GM18858 (cell line): ENCODE data around the gene SLC25A42.

Experiments used
- ATAC-seq: cut with Tn5 transposase; IDR thresholded peaks from one replicate; pipeline ENCODE4 v1.9.1; 2021; ENCODE audit not compliant: unreplicated experiment

The SLC25A42 gene

DNA sequence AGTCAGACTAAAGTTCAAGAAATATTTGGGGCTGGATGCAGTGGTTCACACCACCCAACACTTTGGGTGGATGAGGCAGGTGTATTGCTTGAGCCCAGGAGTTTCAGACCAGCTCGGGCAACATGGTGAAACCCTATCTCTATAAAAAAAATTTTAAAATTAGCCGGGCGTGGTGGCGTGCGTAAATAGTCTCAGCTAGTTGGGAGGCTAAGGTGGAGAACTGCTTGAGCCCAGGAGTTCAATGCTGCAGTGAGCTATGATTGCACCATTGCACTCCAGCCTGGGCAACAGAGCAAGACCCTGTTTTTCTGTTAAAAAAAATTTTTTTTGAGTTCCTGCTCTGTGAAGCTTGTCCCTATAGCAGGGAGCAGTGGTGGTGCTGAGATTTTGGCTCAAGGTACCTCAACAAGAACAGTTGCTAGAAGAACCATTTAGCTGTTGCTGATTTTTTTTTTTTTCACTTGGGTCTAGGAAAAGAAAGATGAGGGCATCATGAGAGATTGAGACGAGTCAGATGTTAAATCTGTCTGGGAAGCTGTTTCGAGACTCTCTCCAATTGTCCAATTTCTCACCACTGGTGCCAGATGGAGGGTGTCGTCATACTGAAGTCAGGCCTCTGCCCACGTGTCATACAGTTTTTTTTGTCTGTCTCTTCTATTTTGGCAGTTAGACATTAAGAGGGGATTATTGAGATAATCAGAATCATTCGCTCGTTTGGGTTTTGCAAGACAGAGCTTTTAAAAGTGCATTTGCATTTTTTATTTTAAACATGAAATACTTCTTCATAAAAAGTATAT is 3.7 kb downstream of the SLC25A42 start:
- no peak for ATAC-seq

- no peak for ATAC-seq
Observed at GRCh38 chr19:19068659-19069654, 5.2 kb downstream of the SLC25A42 start.

DNA sequence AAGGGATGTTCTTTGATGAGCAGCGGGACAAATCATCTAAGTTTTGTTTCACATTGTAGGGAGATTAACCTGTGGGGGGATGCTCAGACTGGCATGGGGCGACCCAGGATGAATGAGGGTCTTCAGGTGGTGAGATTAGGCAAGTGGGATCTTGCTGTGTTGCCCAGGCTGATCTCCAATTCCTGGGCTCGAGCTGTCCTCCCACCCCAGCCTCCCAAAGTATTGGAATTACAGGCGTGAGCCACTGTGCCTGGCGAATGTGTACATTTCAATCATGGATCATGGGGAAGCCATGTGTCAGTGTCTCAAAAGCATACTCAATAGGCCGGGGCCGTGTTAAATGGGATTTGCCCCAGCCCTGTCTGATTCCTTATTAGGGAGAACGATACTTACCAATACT is 8.1 kb downstream of the SLC25A42 start:
- ATAC-seq: no peak

GRCh38 chr19:19074196-19074882 is 10.5 kb downstream of the SLC25A42 start:
- no peak for ATAC-seq

DNA sequence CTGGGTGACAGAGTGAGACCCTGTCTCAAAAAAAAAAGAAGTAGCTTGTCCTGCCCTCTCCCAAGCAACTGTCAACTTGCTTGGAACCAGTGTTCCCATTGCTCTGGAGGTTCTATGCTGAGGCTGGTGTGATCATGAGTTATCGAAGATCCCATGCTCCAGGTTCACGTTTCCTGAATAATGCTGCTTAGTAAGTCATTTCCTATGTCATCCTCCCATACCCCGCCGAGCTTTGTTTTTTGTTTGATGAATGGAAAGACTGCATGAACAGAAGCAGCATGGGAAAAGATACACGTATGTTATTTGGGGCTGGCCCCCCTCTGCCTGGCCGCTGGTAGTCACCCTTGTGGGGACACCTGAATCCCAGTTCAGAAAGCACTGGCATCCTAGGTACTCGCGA is 11.3 kb downstream of the SLC25A42 start:
- ATAC-seq: no peak

DNA sequence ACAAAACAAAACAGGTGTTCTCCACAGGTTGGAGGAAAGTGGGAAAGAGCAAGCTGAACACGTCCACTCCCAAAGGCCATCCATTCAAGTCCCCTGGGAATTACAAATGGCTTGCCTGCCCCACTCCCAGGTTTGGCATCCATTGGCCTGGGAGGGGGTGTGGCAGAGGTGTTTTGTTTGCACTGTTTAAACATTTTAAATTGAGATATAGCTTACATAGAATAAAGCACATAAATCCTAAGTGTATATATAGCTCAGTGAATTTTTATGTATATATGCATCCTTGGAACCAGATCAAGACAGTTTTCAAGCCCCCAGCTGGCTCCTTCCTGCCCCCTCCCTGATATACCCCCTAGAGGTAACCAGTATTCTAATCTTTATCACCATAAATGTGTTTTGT is 12.7 kb downstream of the SLC25A42 start:
- no peak for ATAC-seq

DNA sequence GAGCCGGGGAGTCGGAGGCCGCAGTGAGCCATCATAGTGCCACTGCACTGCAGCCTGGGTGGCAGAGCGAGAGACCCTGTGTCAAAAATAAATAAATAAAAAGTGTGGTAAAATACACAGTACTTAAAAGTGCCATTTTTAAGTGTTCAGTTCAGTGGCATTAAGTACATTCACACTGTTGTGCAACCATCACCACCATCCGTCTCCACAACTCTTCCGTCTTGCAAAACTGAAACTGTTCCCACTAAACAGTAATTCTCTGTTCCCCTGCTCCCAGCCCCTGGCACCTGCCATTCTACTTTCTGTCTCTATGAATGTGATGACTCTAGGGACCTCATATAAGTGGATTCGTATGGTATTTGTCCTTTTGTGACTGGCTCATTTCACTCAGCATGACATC is 13.3 kb downstream of the SLC25A42 start:
- ATAC-seq: no peak

DNA sequence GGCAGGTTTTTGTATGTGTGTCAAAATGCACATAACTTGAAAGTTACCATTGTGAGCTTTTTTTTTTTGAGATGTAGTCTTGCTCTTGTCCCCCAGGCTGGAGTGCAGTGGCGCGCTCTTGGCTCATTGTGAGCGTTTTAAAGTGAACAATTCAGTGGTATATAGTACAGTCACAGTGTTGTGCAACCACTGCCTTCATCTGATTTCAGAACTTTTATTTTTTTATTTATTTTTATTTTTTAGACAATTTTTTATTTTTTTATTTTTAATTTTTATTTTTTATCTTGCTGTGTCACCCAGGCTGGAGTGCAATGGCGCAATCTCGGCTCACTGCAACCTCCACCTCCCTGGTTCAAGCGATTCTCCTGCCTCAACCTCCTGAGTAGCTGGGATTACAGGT is 15.0 kb downstream of the SLC25A42 start:
- no peak for ATAC-seq

DNA sequence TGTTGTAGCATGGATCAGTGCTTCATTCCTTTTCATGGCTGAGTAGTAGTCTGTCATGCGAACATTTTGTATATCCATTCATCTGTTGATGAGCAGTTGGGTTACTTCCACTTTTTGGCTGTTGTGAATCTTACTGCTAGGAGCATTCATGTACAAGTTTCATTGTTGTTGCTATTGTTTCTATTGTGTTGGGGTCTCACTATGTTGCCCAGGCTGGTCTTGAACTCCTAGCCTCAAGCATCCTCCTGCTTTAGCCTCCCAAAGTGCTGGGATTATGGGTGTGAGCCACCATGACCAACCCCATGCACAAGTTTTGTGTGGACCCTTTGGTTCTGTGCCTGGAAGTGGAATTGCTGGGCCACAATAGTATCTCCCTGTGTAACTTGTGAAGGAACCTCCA is 15.8 kb downstream of the SLC25A42 start:
- ATAC-seq: no peak

- no peak for ATAC-seq
Observed at GRCh38 chr19:19081642-19082151, 17.9 kb downstream of the SLC25A42 start.

- no peak for ATAC-seq
Observed at GRCh38 chr19:19083413-19084178, 19.8 kb downstream of the SLC25A42 start.

DNA sequence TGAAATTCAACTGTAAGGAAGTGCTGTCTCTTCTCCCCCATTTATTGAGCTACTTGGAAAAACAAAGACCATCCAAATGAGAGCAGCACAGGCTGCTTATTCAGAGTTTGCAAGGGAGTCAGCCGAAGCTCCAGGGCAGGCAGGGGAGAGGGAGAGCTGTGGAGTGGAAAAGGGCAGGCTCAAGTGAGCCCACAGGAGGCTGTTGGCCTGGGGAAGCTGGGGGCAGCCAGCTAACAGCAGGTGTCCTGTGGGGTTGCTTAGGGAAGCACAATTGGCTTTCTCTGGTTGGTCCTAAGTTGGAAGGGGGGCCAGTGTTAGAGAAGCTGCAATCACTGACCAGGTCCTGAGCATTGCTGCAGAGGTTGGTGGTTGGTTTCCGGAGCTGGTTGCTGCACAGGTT is 23.9 kb downstream of the SLC25A42 start:
- no peak for ATAC-seq

GRCh38 chr19:19094513-19094912 is 30.7 kb downstream of the SLC25A42 start:
- no peak for ATAC-seq

DNA sequence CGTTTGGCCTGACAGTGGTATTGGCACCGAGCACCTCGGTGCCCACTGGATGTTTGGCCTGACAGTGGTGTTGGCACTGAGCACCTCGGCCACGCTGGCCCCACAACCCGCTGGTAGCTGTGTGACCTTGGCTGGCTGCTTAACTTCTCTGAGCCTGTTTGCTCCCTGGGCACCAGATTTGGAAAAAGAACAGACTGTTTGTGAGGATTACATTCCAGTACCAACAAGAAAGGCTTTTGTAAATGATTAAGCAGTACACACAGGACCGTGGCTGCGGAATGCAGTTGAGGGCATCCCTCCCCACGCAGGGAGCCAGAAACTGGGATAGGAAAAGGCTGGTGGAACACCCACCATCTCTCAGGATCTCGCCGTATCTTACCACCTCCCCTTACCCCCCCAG is 31.9 kb downstream of the SLC25A42 start:
- no peak for ATAC-seq

- no peak for ATAC-seq
Observed at GRCh38 chr19:19096641-19097627, 33.1 kb downstream of the SLC25A42 start.

- no peak for ATAC-seq
Observed at GRCh38 chr19:19098084-19098702, 34.4 kb downstream of the SLC25A42 start.

GRCh38 chr19:19098703-19099632 is 35.2 kb downstream of the SLC25A42 start:
- ATAC-seq: no peak

- no peak for ATAC-seq
Observed at GRCh38 chr19:19101540-19101939, 37.7 kb downstream of the SLC25A42 start.
